ENCODE data around the gene EVI5.

The EVI5 gene

GRCh38 chr1:92784639-92785500 is at the start of gene EVI5:
Gene EVI5 (minus strand): TSS chr1:92785108. CDS start chr1:92736546, 48,562 bp downstream.
- peak; percentile 81 to 96 for DNase-seq

DNA sequence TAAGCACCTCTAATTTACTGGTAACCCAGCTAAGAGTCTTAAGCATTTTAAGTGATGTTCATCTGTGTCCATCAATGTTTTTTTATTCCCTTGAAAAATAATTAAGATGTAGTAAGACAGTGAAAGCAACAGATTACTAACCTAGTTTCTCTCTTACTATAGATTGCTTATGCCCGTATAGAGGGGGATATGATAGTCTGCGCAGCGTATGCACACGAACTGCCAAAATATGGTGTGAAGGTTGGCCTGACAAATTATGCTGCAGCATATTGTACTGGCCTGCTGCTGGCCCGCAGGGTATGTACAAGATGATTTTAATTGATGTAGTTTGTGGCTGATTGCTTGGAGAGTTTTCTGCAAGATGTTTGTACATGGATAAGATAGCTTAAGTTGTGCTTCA is 49.7 kb upstream of the EVI5 start:
- no peak for DNase-seq

DNA sequence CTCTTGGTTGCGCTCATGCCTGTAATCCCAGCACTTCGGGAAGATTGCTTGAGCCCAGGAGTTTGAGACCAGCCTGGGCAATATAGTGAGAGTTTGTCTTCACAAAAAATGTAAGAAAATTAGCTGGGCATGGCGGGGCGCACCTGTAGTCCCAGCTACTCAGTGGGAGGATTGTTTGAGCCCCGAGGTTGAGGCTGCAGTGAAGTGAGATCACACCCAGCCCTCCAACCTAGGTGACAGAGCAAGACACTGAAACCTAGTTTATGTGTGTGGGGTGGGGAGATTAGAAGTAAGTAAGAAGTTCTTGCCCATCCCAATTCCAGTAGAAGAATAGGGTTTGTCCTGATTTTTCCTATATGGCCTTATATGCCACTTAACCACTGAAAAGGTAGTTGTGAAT is 48.9 kb upstream of the EVI5 start:
- DNase-seq: no peak

DNA sequence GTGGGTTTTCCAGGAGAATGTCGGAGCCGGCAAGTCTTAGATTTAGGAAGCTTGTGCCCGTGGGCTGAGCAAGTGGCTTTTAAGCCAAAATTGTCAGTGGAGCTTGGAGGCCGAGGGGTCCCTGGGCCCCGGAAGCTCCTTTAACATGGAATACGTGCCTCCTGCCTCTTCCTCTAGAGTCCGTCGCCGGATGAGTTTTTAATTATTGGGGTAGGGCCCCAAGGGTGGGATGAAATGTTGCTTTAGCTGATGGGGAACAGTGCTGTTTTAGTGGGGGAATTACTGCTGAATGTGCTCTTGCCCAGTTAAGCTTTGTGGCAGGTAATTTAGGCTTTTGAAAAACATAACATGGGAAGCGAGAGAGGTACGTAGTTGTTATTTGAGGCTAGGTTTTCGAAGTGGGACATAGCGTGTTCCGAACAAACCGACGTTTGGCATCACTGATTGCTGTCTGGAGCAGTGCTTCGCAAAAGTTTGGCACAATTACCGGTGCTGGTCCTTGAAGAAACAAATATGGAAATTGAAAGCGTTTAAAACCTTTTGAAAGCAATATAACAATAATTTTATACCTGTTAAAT is 47.7 kb upstream of the EVI5 start:
- no peak for DNase-seq

GRCh38 chr1:92831762-92832536 is 47.0 kb upstream of the EVI5 start, which contains the start of gene RPL5:
Gene RPL5 (plus strand): TSS chr1:92832040. CDS start chr1:92832115, 75 bp downstream.
- peak; percentile 75 to 92 for DNase-seq

DNA sequence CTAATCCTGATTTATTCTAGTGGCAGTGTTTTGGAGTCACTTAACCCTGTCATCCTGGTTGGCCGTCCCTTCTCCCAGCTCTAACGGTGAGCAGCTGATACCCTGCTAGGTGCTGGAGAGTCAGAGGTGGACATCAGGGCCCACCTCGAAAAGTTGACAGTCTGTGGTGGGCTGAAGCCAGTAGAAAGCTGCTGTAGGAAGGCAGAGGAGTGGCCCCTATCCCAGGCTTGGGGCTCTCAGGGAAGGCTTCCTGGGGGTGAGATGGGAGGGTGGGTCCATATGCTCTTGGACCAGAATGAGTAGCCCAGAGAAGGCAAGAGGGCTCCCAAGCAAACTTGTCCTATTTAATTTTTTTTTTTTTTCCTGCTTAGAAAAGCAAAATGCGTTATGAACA is 46.5 kb upstream of the EVI5 start:
- DNase-seq: no peak

DNA sequence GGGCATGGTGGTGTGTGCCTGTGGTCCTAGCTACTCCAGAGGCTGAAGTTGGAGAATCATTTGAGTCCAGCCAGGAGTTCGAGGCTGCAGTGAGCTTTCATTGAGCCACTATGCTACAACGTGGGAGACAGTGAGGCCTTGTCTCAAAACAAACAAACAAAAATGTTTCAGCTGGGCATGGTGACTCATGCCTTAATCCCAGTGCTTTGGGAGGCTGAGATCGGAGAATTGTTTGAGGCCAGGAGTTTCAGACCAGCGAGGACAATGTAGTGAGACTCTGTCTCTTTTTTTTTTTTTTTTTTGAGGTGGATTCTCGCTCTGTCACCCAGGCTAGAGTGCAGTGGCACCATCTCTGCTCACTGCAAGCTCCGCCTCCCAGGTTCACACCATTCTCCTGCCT is 41.9 kb upstream of the EVI5 start:
- no peak for DNase-seq

- no peak for DNase-seq
Measured at GRCh38 chr1:92822879-92823278, 38.0 kb upstream of the EVI5 start.

DNA sequence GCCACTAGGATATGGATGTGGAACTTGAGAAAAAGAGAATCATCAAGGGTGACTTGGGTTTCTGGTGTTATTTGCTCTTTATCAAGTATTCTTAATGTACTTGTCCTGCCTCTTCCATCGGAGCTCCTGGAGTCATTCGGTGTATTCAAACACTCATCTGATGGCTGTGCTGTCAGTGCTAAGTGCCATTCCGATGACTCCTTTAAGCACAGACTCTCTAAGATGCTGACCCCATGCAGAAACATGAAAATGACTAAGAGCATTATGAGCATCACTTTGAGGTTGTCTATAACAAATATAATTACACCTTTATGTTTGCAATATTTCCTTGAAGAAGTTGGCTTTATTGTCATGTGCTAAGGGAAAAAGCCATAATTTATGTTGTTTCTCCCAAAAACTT is 35.6 kb upstream of the EVI5 start:
- no peak for DNase-seq

DNA sequence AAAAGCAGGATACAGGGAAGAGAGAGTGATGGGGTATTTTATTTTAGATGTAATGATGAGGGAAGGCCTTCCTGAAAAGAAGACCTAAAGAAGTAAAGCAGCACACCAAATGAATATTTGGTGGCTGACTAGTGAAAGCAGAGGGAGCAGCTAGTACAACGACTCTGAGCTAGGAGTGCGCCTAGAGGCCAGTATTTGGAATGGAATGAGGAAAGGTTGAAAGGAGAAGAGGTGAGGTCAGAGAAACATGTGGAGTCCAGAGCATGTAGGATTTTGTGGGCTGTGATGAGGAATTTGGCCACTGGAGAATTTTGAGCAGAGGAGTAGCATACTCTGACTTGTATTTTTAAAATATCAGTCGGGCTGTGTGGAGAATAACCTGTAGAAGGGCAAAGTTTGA is 35.1 kb upstream of the EVI5 start:
- DNase-seq: no peak

DNA sequence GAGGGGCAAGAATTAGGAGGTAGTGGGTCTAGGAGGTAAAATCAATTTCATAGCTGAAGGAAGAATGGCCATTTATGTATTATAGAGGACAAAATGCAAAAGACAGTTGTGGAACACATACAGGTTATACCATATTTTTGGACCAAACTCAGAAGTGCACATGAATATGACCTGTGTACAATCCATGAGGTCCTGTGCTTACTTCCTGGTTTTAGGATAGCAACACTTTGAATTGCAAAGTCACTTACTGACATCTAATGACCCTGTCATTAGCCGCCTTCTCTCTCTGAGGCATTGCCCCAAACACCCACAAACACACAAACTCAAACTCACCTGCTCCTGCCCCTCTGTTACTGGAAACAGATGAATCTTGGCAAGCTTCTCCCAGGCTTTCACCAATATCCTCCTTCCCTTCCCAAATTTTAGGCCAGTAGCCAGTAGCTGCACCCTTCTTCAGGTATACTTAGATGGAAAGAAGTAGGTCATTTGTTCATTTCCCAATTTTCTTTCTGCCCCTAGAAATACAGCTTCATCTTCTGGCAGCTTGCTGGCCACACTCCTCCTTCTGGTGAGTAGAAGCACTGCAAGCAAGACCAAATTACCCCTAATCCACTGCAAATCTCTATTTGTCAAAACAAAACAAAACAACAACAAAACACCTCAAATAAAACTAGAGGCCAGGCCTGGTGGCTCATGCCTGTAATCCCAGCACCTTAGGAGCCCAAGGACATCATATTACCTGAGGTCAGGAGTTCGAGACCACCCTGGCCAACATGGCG is 33.3 kb upstream of the EVI5 start:
- peak in 1 of 2 experiments; percentile 25 for DNase-seq

DNA sequence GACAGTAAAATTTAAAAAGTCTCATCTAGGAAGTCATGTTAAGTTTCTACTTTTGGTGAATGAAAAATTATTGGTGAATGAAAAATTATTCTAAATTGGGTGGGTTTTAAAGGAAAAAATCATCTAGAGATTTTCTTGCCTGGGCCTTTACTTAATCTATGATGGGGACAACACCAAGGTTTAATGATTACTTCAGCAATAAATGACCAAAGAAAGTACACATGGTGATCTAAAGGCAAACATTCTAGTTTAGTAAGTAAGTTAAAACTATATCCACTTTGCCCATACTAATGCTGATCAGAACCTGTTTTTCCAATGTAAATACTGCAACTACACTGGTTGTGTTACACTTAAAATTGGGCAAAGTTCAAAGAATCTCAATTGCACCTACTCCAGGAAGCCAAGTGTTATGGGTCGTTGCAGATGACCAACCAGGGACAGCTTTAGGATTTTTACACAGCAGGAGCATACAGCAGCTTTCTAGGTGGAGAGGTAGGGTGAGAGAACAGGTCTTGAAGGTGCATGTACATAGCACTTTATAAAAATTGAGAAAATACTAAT is 32.3 kb upstream of the EVI5 start:
- DNase-seq: no peak

DNA sequence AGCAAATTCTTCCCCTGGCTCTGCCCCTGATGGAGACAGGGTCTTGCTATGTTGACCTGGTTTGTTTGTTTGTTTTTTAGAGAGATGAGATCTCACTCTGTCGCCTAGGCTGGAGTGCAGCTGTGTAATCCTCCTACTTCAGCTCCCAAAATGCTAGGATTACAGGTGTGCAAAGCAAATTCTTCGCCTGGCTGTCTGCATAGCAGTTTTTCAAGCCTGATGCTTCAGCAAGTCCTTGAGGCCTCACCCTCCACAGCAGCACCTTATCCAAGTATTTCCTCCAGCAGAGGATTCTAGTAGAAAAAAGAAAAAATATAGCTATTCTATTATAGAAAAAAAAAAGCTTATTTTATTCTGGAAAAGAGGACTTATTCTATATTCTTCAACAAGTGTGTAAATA is 31.8 kb upstream of the EVI5 start:
- no peak for DNase-seq

- no peak for DNase-seq
Measured at GRCh38 chr1:92808381-92808780, 23.5 kb upstream of the EVI5 start.

- DNase-seq: no peak
Measured at GRCh38 chr1:92805216-92805615, 20.3 kb upstream of the EVI5 start.

DNA sequence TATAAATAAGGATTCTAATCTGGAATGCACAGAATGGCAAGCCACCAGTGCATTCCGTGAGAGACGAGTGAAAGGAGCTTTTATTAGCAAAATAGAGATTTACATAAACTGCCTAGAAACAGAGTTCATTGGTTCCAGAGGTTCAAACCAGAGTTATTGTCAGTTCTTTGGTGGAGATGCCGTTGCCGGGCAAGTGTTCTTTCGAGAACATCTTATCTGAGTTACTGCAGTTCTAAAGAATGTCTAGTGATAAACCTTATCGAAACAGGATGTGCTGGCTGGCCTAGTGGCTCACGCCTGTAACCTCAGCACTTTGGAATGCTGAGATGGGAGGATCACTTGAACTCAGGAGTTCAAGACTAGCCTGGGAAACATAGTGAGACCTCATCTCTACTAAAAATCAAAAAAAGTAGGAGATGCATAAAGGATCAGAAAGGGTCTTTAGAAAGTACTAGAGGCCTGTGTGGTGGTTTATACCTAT is 19.9 kb upstream of the EVI5 start:
- DNase-seq: peak; percentile 79 to 98

DNA sequence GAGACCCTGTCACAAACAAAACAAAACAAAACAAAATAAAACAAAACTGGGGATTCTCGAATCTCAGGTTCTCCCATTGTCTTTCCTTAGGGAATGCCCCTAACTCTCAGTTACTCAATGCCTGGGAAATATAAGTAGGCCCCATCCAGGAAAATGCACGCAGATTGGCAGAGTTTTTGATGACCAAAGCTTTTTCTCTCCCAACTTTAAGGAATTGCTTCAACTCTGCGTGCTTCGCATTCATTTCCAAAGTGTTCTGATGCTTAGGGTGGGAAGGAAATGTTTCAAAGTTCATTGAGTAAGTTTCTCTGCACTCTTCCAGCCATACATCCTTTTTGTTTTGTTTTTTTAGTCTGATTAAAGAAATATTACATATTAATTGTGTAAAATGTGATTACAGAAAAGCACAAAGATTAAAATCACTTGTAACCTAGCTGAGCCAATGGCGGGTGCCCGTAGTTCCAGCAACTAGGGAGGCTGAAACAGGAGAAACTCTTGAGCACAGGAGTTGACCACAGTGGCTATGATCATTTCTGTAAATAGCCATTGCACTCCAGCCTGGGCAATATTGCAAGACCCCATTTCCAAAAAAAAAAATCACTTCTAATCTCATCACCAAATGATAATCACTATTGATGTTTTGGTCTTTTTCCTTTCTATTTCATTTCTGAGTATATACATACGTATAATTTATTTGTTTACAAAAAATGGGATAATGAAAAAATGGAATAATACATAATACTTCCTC is 18.4 kb upstream of the EVI5 start:
- DNase-seq: no peak

DNA sequence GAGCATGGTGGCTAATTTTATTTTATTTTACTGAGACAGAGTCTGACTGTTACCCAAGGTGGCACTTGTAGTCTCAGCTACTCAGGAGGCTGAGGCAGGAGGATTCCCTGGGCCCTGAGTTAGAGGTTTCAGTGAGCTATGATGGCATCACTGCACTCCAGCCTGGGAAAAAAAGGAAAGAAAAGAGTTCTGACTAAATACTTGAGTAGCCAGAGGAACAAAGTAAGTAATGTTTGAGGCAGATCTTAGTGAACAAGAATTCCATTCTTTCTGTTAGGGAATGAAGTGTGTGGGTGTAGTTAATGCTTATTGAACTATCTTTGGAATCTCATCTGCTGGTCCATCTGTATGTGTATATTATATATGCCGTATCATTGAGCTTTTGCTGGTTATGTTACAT is 13.1 kb upstream of the EVI5 start:
- DNase-seq: no peak

- no peak for DNase-seq
Measured at GRCh38 chr1:92797297-92797696, 12.4 kb upstream of the EVI5 start.

- DNase-seq: no peak
Measured at GRCh38 chr1:92795166-92795565, 10.3 kb upstream of the EVI5 start.

DNA sequence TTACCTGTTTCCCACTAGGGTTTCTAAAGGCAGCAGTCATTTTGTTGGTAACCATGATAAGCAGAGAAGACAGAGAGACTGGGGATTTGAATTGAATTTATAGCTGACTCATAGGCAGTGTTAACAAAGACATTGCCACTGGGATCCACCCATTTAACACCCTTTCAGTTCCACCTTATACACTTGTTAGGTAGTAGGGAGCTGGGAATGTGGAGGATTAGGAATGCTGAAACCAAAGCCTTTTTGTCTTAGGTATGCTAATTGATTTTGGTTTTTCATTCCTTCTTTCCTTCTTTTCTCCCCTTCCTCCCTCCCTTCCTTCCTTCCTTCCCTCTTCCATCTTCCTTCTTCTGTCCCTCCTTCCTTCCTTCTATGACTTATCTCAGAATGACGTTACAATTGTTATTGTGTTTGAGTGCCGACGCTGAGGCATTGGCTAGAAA is 7.5 kb upstream of the EVI5 start:
- no peak for DNase-seq

All from SW 1271 (cell line).